ENCODE measurements around the gene BMAL2.

DNA sequence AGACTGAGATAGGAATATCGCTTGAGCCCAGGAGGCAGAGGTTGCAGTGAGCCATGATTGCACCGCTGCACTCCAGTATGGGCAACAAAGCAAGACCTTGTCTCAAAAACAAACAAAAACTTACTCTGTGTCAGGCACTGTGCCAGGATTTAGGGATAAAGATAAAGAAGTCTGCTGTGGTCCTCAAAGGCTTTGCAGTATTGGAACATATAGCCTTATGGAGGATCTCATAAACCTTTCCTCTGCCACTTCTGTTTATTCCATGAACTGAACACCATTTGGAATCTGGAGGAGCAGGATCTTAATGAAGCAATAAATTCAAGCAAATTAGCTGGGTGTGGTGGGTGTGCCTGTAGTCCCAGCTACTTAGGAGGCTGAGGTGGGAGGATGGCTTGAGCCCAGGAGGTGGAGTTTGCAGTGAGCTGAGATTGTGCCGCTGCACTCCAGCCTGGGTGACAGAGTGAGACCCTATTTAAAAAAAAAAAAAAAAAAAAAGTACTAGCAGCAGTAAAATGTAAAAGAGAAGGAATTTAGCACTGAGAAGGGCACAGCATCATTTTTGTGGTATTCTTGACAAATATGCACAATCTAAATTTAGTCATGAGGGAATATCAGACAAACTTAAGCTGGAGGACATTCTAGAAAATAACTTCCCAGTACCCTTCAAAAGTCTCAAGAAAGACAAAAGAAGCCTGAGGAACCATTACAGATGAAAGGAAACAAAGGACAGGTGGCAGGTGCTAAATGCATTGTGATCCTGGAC, 27.1 kb downstream of the BMAL2 start:
- no peak for TF ChIP-seq SUZ12 (IDR thresholded peaks at IDR 0.05; ENCODE audit: extremely low read depth, insufficient read depth, insufficient read length)
- no peak for TF ChIP-seq YY1 (IDR thresholded peaks at IDR 0.05; ENCODE audit: insufficient read depth, insufficient read length)

Data from NT2/D1 (cell line).